ENCODE measurements around the gene DEPDC5. TPM values are rescaled to one million over a fixed set of nuclear protein-coding genes. Genes with fewer than 3 reads are reported as not detected.

DEPDC5 gene
- total and polyA plus RNA-seq, 2 of the 8 experiments (the other 6 are each of a cell fraction or from before 2014, with no cell fraction given) = 18.3 to 26.5 TPM

DNA sequence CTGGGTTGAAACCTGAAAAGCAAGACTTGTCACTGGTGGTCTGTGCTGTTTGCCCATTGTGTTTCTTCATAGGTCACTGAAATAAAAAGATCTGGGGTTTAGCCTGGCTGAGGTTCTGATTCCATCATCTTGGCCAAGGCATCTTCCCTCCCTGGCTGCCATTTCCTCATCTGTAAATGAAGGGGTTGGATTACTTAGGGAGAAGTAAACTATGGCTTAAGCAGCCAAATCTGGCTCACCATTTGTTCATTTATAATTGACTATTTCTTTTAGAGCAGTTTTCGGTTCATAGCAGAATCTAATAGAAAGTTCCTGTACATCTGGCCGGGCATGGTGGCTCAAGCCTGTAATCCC, 138.2 kb downstream of the DEPDC5 start (continued):
- no peak for TF ChIP-seq GTF2F1 (IDR thresholded peaks at IDR 0.05; ENCODE audit: borderline replicate concordance, low read depth, low read length)
- TF ChIP-seq BRCA1 (IDR thresholded peaks at IDR 0.05; ENCODE audit: low read depth, low read length) = no peak
- no peak for TF ChIP-seq HDAC2 (IDR thresholded peaks at IDR 0.05; ENCODE audit: borderline replicate concordance in 1 of 2, low read depth in 2 of 2, low read length in 2 of 2)
- no peak for TF ChIP-seq CHD1 (IDR thresholded peaks at IDR 0.05; ENCODE audit: low read depth, low read length)
- no peak for TF ChIP-seq ATF2 (IDR thresholded peaks at IDR 0.05; ENCODE audit: low read length)
